AG10803 (cell line): ENCODE data around the gene APOOL.

Source experiments
- DNase-seq: peaks from one replicate; pipeline ENCODE4 v3.0.0; 2010; ENCODE audit warnings: low read depth
- H3K4me3 ChIP-seq: 2 replicates; pipeline ENCODE4 v1.5.1; 2011; ENCODE audit warnings: mild to moderate bottlenecking, low read length, control low read depth
- TF ChIP-seq, protein P1 (sequence below): conservative IDR thresholded peaks from 2 replicates; pipeline ENCODE4 v1.5.1; 2011; ENCODE audit warnings: mild to moderate bottlenecking, low read length, control low read depth, inconsistent platforms

The APOOL gene

DNA sequence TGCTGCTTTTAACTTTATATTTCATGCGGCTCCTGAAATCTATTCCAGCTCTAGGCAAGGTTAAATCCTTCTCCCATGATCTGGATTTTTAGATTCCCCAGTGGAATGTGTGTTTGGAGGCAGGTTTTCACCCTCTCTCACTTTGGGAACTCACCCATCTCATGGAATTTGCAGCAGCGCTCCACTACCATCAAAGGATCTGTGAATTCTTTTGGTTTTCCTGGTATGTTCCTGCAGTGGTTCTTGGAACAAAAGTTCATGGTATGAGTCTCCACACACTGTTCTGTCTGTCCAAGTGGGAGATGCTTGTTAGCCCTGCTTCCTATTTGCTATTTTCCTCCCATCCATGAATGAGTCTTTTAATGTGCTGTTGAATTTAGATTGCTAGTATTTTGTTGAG, 14.0 kb downstream of the APOOL start:
- TF ChIP-seq, protein P1, sequence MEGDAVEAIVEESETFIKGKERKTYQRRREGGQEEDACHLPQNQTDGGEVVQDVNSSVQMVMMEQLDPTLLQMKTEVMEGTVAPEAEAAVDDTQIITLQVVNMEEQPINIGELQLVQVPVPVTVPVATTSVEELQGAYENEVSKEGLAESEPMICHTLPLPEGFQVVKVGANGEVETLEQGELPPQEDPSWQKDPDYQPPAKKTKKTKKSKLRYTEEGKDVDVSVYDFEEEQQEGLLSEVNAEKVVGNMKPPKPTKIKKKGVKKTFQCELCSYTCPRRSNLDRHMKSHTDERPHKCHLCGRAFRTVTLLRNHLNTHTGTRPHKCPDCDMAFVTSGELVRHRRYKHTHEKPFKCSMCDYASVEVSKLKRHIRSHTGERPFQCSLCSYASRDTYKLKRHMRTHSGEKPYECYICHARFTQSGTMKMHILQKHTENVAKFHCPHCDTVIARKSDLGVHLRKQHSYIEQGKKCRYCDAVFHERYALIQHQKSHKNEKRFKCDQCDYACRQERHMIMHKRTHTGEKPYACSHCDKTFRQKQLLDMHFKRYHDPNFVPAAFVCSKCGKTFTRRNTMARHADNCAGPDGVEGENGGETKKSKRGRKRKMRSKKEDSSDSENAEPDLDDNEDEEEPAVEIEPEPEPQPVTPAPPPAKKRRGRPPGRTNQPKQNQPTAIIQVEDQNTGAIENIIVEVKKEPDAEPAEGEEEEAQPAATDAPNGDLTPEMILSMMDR: no peak
- no peak overlapping the region for H3K4me3 ChIP-seq
- DNase-seq: peak; percentile 41

DNA sequence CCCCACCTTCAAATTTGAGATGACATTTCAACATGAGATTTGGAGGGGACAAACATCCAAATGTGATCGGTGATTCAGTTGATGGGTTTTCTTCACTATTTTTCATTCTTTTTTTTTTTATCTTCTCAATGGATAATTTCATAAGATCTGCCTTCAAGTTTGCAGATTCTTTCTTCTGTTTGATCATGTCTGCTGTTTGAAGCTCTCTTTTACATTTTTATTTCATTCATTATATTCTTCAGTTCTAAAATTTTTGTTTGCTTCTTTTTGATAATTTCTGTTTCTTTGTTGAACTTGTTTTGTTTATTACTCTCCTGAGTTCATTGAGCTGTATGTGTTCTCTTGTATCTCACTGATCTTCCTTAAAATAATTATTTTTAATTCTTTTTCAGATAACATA, 14.8 kb downstream of the APOOL start:
- TF ChIP-seq, protein P1: no peak
- DNase-seq: no peak
- H3K4me3 ChIP-seq: no peak overlapping the region

DNA sequence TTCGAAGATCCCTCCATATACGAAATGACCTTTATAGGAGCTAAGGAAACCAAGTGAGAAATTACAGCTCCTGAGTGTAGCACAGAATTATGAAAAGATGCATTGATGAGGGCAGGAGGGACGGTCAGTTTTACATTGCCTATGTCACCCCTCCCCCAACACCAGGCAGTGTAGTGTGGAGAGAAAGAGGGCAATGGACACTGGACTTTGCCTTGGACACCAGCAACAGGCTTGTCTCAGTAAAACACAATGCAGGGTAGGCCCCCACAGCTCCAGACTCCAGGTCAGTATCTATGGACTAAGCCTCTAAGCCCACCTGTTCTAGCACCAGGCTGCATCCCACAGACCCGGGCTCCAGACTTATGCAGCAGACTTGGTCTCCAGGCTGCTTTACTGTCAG, 16.5 kb downstream of the APOOL start:
- H3K4me3 ChIP-seq: no peak overlapping the region
- DNase-seq: no peak
- TF ChIP-seq, protein P1: no peak

DNA sequence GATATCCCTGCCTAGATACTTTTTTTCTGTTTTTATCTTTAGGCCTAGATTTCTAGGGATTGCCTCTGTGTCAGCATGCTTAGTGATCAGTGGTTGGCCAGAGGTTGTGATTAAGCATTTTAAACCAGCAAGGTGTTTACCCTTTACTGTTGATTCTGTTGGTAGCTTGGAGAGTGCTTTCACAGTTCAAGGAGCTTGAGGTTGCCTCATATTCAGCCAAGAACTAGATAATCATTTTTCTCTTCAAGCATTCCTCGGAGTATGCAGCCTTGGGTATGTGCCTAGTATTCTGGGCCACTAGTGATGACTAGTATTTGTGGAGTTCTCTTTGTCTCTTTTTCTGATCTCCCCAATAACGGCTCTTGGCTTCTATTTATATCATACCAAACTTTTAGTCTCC, 20.4 kb downstream of the APOOL start:
- peak; percentile 1 for DNase-seq
- TF ChIP-seq, protein P1: no peak
- no peak overlapping the region for H3K4me3 ChIP-seq

DNA sequence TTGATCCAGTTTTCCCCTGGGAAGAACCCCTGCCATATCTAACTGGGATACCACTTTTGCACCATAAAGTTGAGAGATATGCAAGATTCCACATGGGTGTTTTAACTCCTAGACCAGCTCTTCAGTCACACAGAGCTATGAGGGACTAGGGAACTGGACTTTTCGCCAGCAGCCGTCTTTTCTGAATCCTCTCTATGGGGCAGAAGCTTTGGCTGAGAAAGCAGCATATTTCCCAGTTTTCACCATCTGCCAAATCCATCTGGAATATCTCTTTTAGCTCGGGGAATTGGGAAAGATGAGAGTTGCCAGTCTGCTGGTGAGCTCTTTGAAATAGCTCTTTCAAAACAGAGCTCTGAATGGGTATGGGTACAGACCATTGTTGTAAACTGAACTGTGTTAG, 20.9 kb downstream of the APOOL start:
- H3K4me3 ChIP-seq: no peak overlapping the region
- no peak for DNase-seq
- TF ChIP-seq, protein P1: no peak

DNA sequence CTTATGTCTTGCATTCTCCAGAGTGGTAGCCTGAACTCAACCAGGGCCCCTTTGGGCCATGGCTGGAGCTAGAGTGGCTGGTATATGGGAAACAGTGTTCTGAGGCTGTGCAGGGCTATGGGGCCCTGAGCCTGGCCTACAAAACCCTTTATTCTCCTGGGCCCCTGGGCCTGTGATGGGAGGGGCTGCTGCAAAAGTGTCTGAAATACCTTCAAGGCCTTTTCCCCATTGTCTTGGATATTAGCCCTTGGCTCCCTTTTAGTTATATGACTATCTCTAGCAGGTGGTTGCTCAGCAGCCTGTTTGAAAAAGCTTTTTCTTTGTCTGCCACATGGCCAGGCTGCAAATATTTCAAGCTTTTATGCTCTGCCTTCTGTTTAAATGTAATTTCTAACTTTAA, 22.5 kb downstream of the APOOL start:
- H3K4me3 ChIP-seq: no peak overlapping the region
- TF ChIP-seq, protein P1: no peak
- no peak for DNase-seq

DNA sequence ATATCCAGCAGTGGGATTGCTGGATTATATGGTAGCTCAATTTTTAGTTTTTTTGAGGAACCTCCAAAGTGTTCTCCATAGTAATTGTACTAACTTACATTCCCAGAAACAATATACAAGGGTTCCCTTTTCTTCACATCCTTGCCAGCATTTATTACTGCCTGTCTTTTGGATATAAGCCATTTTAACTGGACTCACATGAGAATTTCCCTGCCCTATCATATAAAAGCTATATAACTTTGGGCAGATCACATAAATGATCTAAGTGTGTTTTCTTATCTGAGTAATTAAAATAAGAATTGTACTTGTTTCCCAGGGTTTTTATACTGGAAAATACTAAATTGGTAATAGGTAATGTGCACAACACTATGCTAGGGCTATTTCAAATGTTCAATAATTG, 25.4 kb downstream of the APOOL start:
- H3K4me3 ChIP-seq: no peak overlapping the region
- DNase-seq: no peak
- TF ChIP-seq, protein P1: no peak
